Measurements from ENCODE around the gene ROBO3.

The ROBO3 gene

GRCh38 chr11:124930799-124931198 is 65.6 kb downstream of the ROBO3 start:
- DNase-seq: no peak
